Measurements from ENCODE around the gene PHACTR1. TPM values are rescaled to one million over a fixed set of nuclear protein-coding genes. Genes with fewer than 3 reads are reported as not detected.
"Not testable (repeated sequence)": the region's sequence is repeated elsewhere in the genome, so short reads cannot be mapped to it uniquely, and the experiment has no call there.

Gene PHACTR1
- total RNA-seq, 2 experiments from 2014 or later, result 0.79 to 1.5 TPM

- ATAC-seq (ENCODE audit: low read depth); H3K27me3 Mint-ChIP-seq; H3K4me3 Mint-ChIP-seq; H3K36me3 Mint-ChIP-seq; H3K4me1 Mint-ChIP-seq; DNase-seq; POLR2A ChIA-PET; H3K27ac Mint-ChIP-seq; H3K9me3 Mint-ChIP-seq: not testable (repeated sequence)
Measured at GRCh38 chr6:13159822-13160221, 443.3 kb downstream of the PHACTR1 start.

- POLR2A ChIA-PET, result no interaction called here
- ATAC-seq (ENCODE audit: low read depth), result no peak
- Mint-ChIP-seq H3K9me3 (no peaks in the 10 kb centered on the region), H3K27me3 (peaks cover 4% of the 10 kb centered on the region), H3K4me1 (peaks cover 6% of the 10 kb centered on the region), H3K36me3 (no peaks in the 10 kb centered on the region), H3K27ac (no peak overlapping the region), H3K4me3 (no peak overlapping the region)
- DNase-seq, result no peak
Measured at GRCh38 chr6:13163161-13163944, 446.8 kb downstream of the PHACTR1 start.

GRCh38 chr6:13164291-13164690 lies 447.7 kb downstream of the PHACTR1 start:
- H3K27ac Mint-ChIP-seq, result no peak overlapping the region
- POLR2A ChIA-PET, result no interaction called here
- H3K9me3 Mint-ChIP-seq, result no peaks in the 10 kb centered on the region
- H3K36me3 Mint-ChIP-seq, result no peaks in the 10 kb centered on the region
- no peak for ATAC-seq (ENCODE audit: low read depth)
- H3K4me3 Mint-ChIP-seq, result no peak overlapping the region
- peaks cover 6% of the 10 kb centered on the region for H3K4me1 Mint-ChIP-seq
- H3K27me3 Mint-ChIP-seq, result peaks cover 9% of the 10 kb centered on the region
- DNase-seq, result no peak

- no peak overlapping the region for H3K27ac Mint-ChIP-seq
- POLR2A ChIA-PET, result no interaction called here
- H3K4me1 Mint-ChIP-seq, result peaks cover 6% of the 10 kb centered on the region
- peaks cover 13% of the 10 kb centered on the region for H3K27me3 Mint-ChIP-seq
- ATAC-seq (ENCODE audit: low read depth) (no peak), DNase-seq (no peak)
- H3K4me3 Mint-ChIP-seq, result no peak overlapping the region
- H3K36me3 Mint-ChIP-seq, result no peaks in the 10 kb centered on the region
- no peaks in the 10 kb centered on the region for H3K9me3 Mint-ChIP-seq
Measured at GRCh38 chr6:13165502-13166172, 449.1 kb downstream of the PHACTR1 start.

GRCh38 chr6:13166269-13166668 lies 449.7 kb downstream of the PHACTR1 start:
- H3K9me3 Mint-ChIP-seq, result no peaks in the 10 kb centered on the region
- no peaks in the 10 kb centered on the region for H3K36me3 Mint-ChIP-seq
- H3K4me1 Mint-ChIP-seq, result peaks cover 6% of the 10 kb centered on the region
- DNase-seq, result no peak
- POLR2A ChIA-PET, result no interaction called here
- peaks cover 13% of the 10 kb centered on the region for H3K27me3 Mint-ChIP-seq
- no peak for ATAC-seq (ENCODE audit: low read depth)
- no peak overlapping the region for H3K27ac Mint-ChIP-seq
- H3K4me3 Mint-ChIP-seq, result no peak overlapping the region

- Mint-ChIP-seq H3K27ac (no peak overlapping the region), H3K4me3 (no peak overlapping the region), H3K4me1 (peaks cover 6% of the 10 kb centered on the region), H3K27me3 (peaks cover 14% of the 10 kb centered on the region), H3K9me3 (no peaks in the 10 kb centered on the region), H3K36me3 (no peaks in the 10 kb centered on the region)
- no peak for DNase-seq
- ATAC-seq (ENCODE audit: low read depth), result no peak
- POLR2A ChIA-PET, result no interaction called here
Measured at GRCh38 chr6:13166916-13167315, 450.3 kb downstream of the PHACTR1 start.

GRCh38 chr6:13172291-13172690 lies 455.7 kb downstream of the PHACTR1 start:
- POLR2A ChIA-PET, result no interaction called here
- H3K36me3 Mint-ChIP-seq, result no peaks in the 10 kb centered on the region
- H3K27ac Mint-ChIP-seq, result no peak overlapping the region
- H3K9me3 Mint-ChIP-seq, result no peaks in the 10 kb centered on the region
- peaks cover 29% of the 10 kb centered on the region for H3K27me3 Mint-ChIP-seq
- no peaks in the 10 kb centered on the region for H3K4me1 Mint-ChIP-seq
- DNase-seq (no peak), ATAC-seq (ENCODE audit: low read depth) (no peak)
- no peak overlapping the region for H3K4me3 Mint-ChIP-seq

- Mint-ChIP-seq H3K27me3 (peaks cover 21% of the 10 kb centered on the region), H3K27ac (no peak overlapping the region), H3K4me3 (no peak overlapping the region), H3K36me3 (peaks cover 2% of the 10 kb centered on the region), H3K4me1 (peaks cover 9% of the 10 kb centered on the region), H3K9me3 (no peaks in the 10 kb centered on the region)
- no peak for DNase-seq
- no peak for ATAC-seq (ENCODE audit: low read depth)
- POLR2A ChIA-PET, result no interaction called here
Measured at GRCh38 chr6:13175087-13175486, 458.5 kb downstream of the PHACTR1 start.

GRCh38 chr6:13175759-13176158 lies 459.2 kb downstream of the PHACTR1 start:
- DNase-seq, result no peak
- H3K27me3 Mint-ChIP-seq, result peaks cover 21% of the 10 kb centered on the region
- POLR2A ChIA-PET, result no interaction called here
- no peak overlapping the region for H3K27ac Mint-ChIP-seq
- no peak overlapping the region for H3K4me3 Mint-ChIP-seq
- ATAC-seq (ENCODE audit: low read depth), result no peak
- peaks cover 9% of the 10 kb centered on the region for H3K4me1 Mint-ChIP-seq
- H3K36me3 Mint-ChIP-seq, result peaks cover 2% of the 10 kb centered on the region
- no peaks in the 10 kb centered on the region for H3K9me3 Mint-ChIP-seq

GRCh38 chr6:13177664-13178063 lies 461.1 kb downstream of the PHACTR1 start:
- peaks cover 2% of the 10 kb centered on the region for H3K36me3 Mint-ChIP-seq
- POLR2A ChIA-PET, result no interaction called here

GRCh38 chr6:13178107-13178506 lies 461.5 kb downstream of the PHACTR1 start:
- H3K9me3 Mint-ChIP-seq, result no peaks in the 10 kb centered on the region
- H3K36me3 Mint-ChIP-seq, result peaks cover 2% of the 10 kb centered on the region
- ATAC-seq (ENCODE audit: low read depth) (peak; percentile 39), DNase-seq (no peak)
- no peak overlapping the region for H3K4me3 Mint-ChIP-seq
- POLR2A ChIA-PET, result no interaction called here
- peaks cover 16% of the 10 kb centered on the region for H3K27me3 Mint-ChIP-seq
- peaks cover 9% of the 10 kb centered on the region for H3K4me1 Mint-ChIP-seq
- H3K27ac Mint-ChIP-seq, result peak overlapping the region; percentile 2

More at GRCh38 chr6:13177664-13178063, 461.1 kb downstream of the PHACTR1 start:
- no peak overlapping the region for H3K27ac Mint-ChIP-seq
- ATAC-seq (ENCODE audit: low read depth), result no peak
- H3K9me3 Mint-ChIP-seq, result no peaks in the 10 kb centered on the region
- peaks cover 16% of the 10 kb centered on the region for H3K27me3 Mint-ChIP-seq
- peaks cover 9% of the 10 kb centered on the region for H3K4me1 Mint-ChIP-seq
- H3K4me3 Mint-ChIP-seq, result no peak overlapping the region
- no peak for DNase-seq

GRCh38 chr6:13180538-13180937 lies 464.0 kb downstream of the PHACTR1 start:
- POLR2A ChIA-PET, result no interaction called here

GRCh38 chr6:13181393-13181792 lies 464.8 kb downstream of the PHACTR1 start:
- Mint-ChIP-seq H3K4me3 (no peak overlapping the region), H3K36me3 (peaks cover 2% of the 10 kb centered on the region), H3K9me3 (no peaks in the 10 kb centered on the region), H3K27me3 (peaks cover 18% of the 10 kb centered on the region), H3K4me1 (peaks cover 13% of the 10 kb centered on the region), H3K27ac (no peak overlapping the region)
- POLR2A ChIA-PET, result no interaction called here
- DNase-seq, result no peak
- ATAC-seq (ENCODE audit: low read depth), result no peak

More at GRCh38 chr6:13180538-13180937, 464.0 kb downstream of the PHACTR1 start:
- Mint-ChIP-seq H3K27ac (no peak overlapping the region), H3K36me3 (peaks cover 2% of the 10 kb centered on the region), H3K27me3 (peaks cover 18% of the 10 kb centered on the region), H3K4me1 (peaks cover 13% of the 10 kb centered on the region), H3K9me3 (no peaks in the 10 kb centered on the region), H3K4me3 (no peak overlapping the region)
- DNase-seq, result no peak
- ATAC-seq (ENCODE audit: low read depth), result no peak

GRCh38 chr6:13183415-13184088 lies 467.0 kb downstream of the PHACTR1 start:
- Mint-ChIP-seq H3K36me3 (peaks cover 2% of the 10 kb centered on the region), H3K27me3 (peaks cover 23% of the 10 kb centered on the region), H3K9me3 (no peaks in the 10 kb centered on the region), H3K27ac (no peak overlapping the region), H3K4me1 (peaks cover 6% of the 10 kb centered on the region), H3K4me3 (no peak overlapping the region)
- POLR2A ChIA-PET, result no interaction called here
- no peak for DNase-seq
- no peak for ATAC-seq (ENCODE audit: low read depth)
